ENCODE data around the gene SLC10A3. TPM values are rescaled to one million over a fixed set of nuclear protein-coding genes. Genes with fewer than 3 reads are reported as not detected.

The SLC10A3 gene
- polyA plus RNA-seq, 1 of the 3 experiments (the other 2 are of a cell fraction): 29.7 TPM

DNA sequence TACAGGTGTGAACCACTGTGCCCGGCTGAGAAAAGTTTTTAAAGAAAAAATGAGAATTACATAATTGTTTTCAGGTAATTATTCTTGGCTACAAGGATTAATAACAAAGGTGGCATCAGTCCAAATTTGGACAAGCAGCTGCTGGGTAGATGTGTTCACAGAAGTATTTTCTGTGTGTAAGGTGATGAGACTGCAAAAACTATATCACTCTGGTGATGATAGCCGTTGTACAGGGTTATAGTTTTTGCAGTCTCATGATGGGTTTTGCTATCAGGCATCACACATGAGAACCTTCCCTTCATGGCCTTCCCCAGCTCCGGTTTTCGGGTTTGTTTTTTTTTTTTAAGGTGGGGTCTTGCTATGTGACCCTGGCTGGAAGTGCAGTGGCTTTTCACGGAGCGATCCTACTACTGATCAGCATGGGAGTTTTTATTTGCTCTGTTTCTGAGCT is 5.1 kb upstream of the SLC10A3 start:
- Histone ChIP-seq H3K9me2 (no peaks in the 10 kb centered on the region), H3K27me3 (ENCODE audit: insufficient read depth) (peaks cover 4% of the 10 kb centered on the region; the same call in 1 of the 2 replicates), H3F3A (replicated peaks; ENCODE audit: insufficient read depth) (peaks cover 2% of the 10 kb centered on the region), H4K20me1 (ENCODE audit: insufficient read depth) (no peaks in the 10 kb centered on the region), H3K9me3 (no peaks in the 10 kb centered on the region), H3K4me2 (no peak overlapping the region), H3K9ac (no peak overlapping the region), H3K27ac (ENCODE audit: low read depth in 2 of 2, low read length in 1 of 2) (no peak overlapping the region), H3K79me2 (ENCODE audit: insufficient read depth) (no peaks in the 10 kb centered on the region), H2AFZ (ENCODE audit: low read depth) (no peak overlapping the region), H3K4me3 (ENCODE audit: low read depth in 2 of 2, low read length in 1 of 2) (no peak overlapping the region), H3K4me1 (ENCODE audit: control insufficient read depth in 1 of 2, insufficient read depth in 2 of 2, low read depth in 1 of 2, low read length in 1 of 2) (no peaks in the 10 kb centered on the region), H3K36me3 (replicated peaks in 1 of 2; ENCODE audit: control insufficient read depth in 1 of 2, insufficient read depth in 2 of 2, low read length in 1 of 2) (no peaks in the 10 kb centered on the region)
- DNase-seq: no peak
- TF ChIP-seq CHD2 (IDR thresholded peaks at IDR 0.05; ENCODE audit: low read length, partially characterized antibody): no peak
- TF ChIP-seq MEF2A (IDR thresholded peaks at IDR 0.05; ENCODE audit: borderline replicate concordance, low read depth): no peak
- no peak for TF ChIP-seq SMC3 (IDR thresholded peaks at IDR 0.05; ENCODE audit: low read depth, low read length)
- no peak for TF ChIP-seq NRF1 (IDR thresholded peaks at IDR 0.05; ENCODE audit: low read depth, low read length)
- TF ChIP-seq NFIC (IDR thresholded peaks at IDR 0.05; ENCODE audit: borderline replicate concordance): no peak
- TF ChIP-seq TCF12 (IDR thresholded peaks at IDR 0.05): no peak
- TF ChIP-seq, protein P1, sequence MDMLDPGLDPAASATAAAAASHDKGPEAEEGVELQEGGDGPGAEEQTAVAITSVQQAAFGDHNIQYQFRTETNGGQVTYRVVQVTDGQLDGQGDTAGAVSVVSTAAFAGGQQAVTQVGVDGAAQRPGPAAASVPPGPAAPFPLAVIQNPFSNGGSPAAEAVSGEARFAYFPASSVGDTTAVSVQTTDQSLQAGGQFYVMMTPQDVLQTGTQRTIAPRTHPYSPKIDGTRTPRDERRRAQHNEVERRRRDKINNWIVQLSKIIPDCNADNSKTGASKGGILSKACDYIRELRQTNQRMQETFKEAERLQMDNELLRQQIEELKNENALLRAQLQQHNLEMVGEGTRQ (IDR thresholded peaks at IDR 0.05; ENCODE audit: borderline replicate concordance, low read depth, low read length): no peak
- no peak for TF ChIP-seq FOSL2 (IDR thresholded peaks at IDR 0.05; ENCODE audit: borderline replicate concordance, low read depth)
- no peak for TF ChIP-seq EP300 (IDR thresholded peaks at IDR 0.05; ENCODE audit: borderline replicate concordance in 1 of 2, low read depth in 1 of 2, low read length in 1 of 2)
- no peak for TF ChIP-seq TEAD4 (IDR thresholded peaks at IDR 0.05; ENCODE audit: borderline replicate concordance, insufficient read depth)
- TF ChIP-seq GATA2 (CRISPR knock-in tag; IDR thresholded peaks at IDR 0.05): no peak
- TF ChIP-seq, protein P2, sequence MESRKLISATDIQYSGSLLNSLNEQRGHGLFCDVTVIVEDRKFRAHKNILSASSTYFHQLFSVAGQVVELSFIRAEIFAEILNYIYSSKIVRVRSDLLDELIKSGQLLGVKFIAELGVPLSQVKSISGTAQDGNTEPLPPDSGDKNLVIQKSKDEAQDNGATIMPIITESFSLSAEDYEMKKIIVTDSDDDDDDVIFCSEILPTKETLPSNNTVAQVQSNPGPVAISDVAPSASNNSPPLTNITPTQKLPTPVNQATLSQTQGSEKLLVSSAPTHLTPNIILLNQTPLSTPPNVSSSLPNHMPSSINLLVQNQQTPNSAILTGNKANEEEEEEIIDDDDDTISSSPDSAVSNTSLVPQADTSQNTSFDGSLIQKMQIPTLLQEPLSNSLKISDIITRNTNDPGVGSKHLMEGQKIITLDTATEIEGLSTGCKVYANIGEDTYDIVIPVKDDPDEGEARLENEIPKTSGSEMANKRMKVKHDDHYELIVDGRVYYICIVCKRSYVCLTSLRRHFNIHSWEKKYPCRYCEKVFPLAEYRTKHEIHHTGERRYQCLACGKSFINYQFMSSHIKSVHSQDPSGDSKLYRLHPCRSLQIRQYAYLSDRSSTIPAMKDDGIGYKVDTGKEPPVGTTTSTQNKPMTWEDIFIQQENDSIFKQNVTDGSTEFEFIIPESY (IDR thresholded peaks at IDR 0.05; ENCODE audit: borderline replicate concordance, low read depth): no peak
- TF ChIP-seq, protein P3, sequence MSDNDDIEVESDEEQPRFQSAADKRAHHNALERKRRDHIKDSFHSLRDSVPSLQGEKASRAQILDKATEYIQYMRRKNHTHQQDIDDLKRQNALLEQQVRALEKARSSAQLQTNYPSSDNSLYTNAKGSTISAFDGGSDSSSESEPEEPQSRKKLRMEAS (IDR thresholded peaks at IDR 0.05; ENCODE audit: low read depth): no peak
- ChIA-PET CTCF (no interaction called here), POLR2A (no interaction called here)
- WGBS (ENCODE audit: low lambda C conversion rate): 40% methylated on average over 6 of the region's 6 CpGs

DNA sequence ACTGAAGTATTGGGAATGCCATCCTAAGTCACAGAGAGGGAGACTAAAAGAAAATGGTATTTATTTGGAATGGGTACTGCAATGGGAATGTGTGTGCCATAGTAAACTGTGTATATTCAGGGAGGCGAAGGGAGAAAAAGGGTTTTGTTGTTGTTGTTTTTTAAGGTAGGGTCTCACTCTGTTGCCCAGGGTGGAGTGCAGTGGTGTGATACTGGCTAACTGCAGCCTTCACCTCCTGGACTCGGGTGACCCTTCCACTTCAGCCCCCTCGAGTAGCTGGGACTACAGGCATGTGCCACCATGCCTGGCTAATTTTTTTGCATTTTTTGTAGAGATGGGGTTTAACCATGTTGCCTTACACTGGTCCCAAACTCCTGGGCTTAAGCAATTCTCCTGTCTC is 4.3 kb upstream of the SLC10A3 start:
- POLR2A ChIA-PET: no interaction called here
- H3K36me3 ChIP-seq (replicated peaks in 1 of 2; ENCODE audit: control insufficient read depth in 1 of 2, insufficient read depth in 2 of 2, low read length in 1 of 2): no peaks in the 10 kb centered on the region
- TF ChIP-seq, protein P4, sequence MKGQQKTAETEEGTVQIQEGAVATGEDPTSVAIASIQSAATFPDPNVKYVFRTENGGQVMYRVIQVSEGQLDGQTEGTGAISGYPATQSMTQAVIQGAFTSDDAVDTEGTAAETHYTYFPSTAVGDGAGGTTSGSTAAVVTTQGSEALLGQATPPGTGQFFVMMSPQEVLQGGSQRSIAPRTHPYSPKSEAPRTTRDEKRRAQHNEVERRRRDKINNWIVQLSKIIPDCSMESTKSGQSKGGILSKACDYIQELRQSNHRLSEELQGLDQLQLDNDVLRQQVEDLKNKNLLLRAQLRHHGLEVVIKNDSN (IDR thresholded peaks at IDR 0.05; ENCODE audit: borderline replicate concordance, low read depth): no peak
- TF ChIP-seq, protein P5, sequence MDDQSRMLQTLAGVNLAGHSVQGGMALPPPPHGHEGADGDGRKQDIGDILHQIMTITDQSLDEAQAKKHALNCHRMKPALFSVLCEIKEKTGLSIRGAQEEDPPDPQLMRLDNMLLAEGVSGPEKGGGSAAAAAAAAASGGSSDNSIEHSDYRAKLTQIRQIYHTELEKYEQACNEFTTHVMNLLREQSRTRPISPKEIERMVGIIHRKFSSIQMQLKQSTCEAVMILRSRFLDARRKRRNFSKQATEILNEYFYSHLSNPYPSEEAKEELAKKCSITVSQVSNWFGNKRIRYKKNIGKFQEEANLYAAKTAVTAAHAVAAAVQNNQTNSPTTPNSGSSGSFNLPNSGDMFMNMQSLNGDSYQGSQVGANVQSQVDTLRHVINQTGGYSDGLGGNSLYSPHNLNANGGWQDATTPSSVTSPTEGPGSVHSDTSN (IDR thresholded peaks at IDR 0.05): no peak
- TF ChIP-seq GATA2 (CRISPR knock-in tag; IDR thresholded peaks at IDR 0.05): no peak
- no peak for TF ChIP-seq TAF1 (IDR thresholded peaks at IDR 0.05; ENCODE audit: borderline replicate concordance, low read depth, low read length)
- TF ChIP-seq TEAD4 (IDR thresholded peaks at IDR 0.05; ENCODE audit: borderline replicate concordance, insufficient read depth): no peak
- no peak for TF ChIP-seq GABPA (IDR thresholded peaks at IDR 0.05; ENCODE audit: low read depth)
- no peak for TF ChIP-seq EZH2phosphoT487 (IDR thresholded peaks at IDR 0.05; ENCODE audit: borderline replicate concordance, low read depth)
- TF ChIP-seq MEF2A (IDR thresholded peaks at IDR 0.05; ENCODE audit: borderline replicate concordance, low read depth): no peak
- no peak for TF ChIP-seq EP300 (IDR thresholded peaks at IDR 0.05; ENCODE audit: borderline replicate concordance in 1 of 2, low read depth in 1 of 2, low read length in 1 of 2)
- TF ChIP-seq CHD2 (IDR thresholded peaks at IDR 0.05; ENCODE audit: low read length, partially characterized antibody): no peak
- no peak for TF ChIP-seq ELF1 (IDR thresholded peaks at IDR 0.05)
- TF ChIP-seq, protein P6, sequence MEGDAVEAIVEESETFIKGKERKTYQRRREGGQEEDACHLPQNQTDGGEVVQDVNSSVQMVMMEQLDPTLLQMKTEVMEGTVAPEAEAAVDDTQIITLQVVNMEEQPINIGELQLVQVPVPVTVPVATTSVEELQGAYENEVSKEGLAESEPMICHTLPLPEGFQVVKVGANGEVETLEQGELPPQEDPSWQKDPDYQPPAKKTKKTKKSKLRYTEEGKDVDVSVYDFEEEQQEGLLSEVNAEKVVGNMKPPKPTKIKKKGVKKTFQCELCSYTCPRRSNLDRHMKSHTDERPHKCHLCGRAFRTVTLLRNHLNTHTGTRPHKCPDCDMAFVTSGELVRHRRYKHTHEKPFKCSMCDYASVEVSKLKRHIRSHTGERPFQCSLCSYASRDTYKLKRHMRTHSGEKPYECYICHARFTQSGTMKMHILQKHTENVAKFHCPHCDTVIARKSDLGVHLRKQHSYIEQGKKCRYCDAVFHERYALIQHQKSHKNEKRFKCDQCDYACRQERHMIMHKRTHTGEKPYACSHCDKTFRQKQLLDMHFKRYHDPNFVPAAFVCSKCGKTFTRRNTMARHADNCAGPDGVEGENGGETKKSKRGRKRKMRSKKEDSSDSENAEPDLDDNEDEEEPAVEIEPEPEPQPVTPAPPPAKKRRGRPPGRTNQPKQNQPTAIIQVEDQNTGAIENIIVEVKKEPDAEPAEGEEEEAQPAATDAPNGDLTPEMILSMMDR (IDR thresholded peaks at IDR 0.05): no peak
- 0 out of 2 replicates have a peak, but pooled peaks cover 4% of the 10 kb centered on the region for H3K79me2 ChIP-seq (ENCODE audit: insufficient read depth)
- H3K4me1 ChIP-seq (ENCODE audit: control insufficient read depth in 1 of 2, insufficient read depth in 2 of 2, low read depth in 1 of 2, low read length in 1 of 2): peaks cover 0 to 1% of the 10 kb centered on the region in 2 experiments; a peak in 1 of 4 replicates
- peaks cover 4% of the 10 kb centered on the region; the same call in 1 of the 2 replicates for H3K27me3 ChIP-seq (ENCODE audit: insufficient read depth)
- 34% methylated on average over 3 of the region's 3 CpGs for WGBS (ENCODE audit: low lambda C conversion rate)
- no peak overlapping the region for H3K9ac ChIP-seq
- no peaks in the 10 kb centered on the region for H3K9me2 ChIP-seq
- H3K4me3 ChIP-seq (ENCODE audit: low read depth in 2 of 2, low read length in 1 of 2): no peak overlapping the region
- H3K27ac ChIP-seq (ENCODE audit: low read depth in 2 of 2, low read length in 1 of 2): no peak overlapping the region
- H3K4me2 ChIP-seq: no peak overlapping the region
- H3F3A ChIP-seq (replicated peaks; ENCODE audit: insufficient read depth): peaks cover 2% of the 10 kb centered on the region
- DNase-seq: no peak
- no peaks in the 10 kb centered on the region for H3K9me3 ChIP-seq
- H4K20me1 ChIP-seq (ENCODE audit: insufficient read depth): no peaks in the 10 kb centered on the region
- no peak overlapping the region for H2AFZ ChIP-seq (ENCODE audit: low read depth)
- CTCF ChIA-PET: no interaction called here
